OCI-LY3 (cell line): ENCODE data around the gene SHROOM2.

ENCODE experiments used
- H2AFZ ChIP-seq: fragments of 200-600, 300-600 bp; shearing (Covaris generic); 2 replicates; pipeline ENCODE4 v1.6.0; 2014; ENCODE audit warnings: antibody characterized with exemption, low read depth, low read length
- H3K27ac ChIP-seq: fragments of 200-600, 300-600 bp; sonication (generic); 2 replicates; pipeline ENCODE4 v1.5.1; 2014; ENCODE audit warnings: mild to moderate bottlenecking, low read length, moderate library complexity, mixed read lengths
- H3K27me3 ChIP-seq: fragments of 200-600, 300-600 bp; sonication (generic); 2 replicates; pipeline ENCODE4 v1.6.1; 2014; ENCODE audit warnings: low read depth, low read length, mixed read lengths
- H3K36me3 ChIP-seq: fragments of 200-600, 300-600 bp; sonication (generic); replicated peaks from 2 replicates; pipeline ENCODE3; 2014; ENCODE audit warnings: low read depth, low read length, mixed read lengths
- H3K4me1 ChIP-seq: fragments of 300-600, 200-600 bp; sonication (generic); 2 replicates; pipeline ENCODE4 v1.6.1; 2014; ENCODE audit warnings: low read length, mixed read lengths
- H3K4me2 ChIP-seq: fragments of 200-600, 300-600 bp; sonication (generic); 2 replicates; pipeline ENCODE4 v1.6.1; 2014; ENCODE audit warnings: low read length, mixed read lengths
- H3K4me3 ChIP-seq: fragments of 300-600, 200-600 bp; sonication (generic); 2 replicates; pipeline ENCODE4 v1.5.1; 2014; ENCODE audit warnings: antibody characterized with exemption, mild to moderate bottlenecking, low read length, moderate library complexity
- H3K79me2 ChIP-seq: fragments of 300-600, 200-600 bp; shearing (Covaris generic); 2 replicates; pipeline ENCODE4 v1.6.1; 2014; ENCODE audit warnings: mild to moderate bottlenecking, low read length, mixed read lengths
- H3K9ac ChIP-seq: fragments of 300-600, 200-600 bp; shearing (Covaris generic); 2 replicates; pipeline ENCODE4 v1.6.0; 2014; ENCODE audit warnings: mild to moderate bottlenecking, low read length, moderate library complexity
- H3K9me3 ChIP-seq: fragments of 200-600, 300-600 bp; shearing (Covaris generic); 2 replicates; pipeline ENCODE4 v1.6.1; 2014; ENCODE audit warnings: low read length, mixed read lengths; ENCODE audit not compliant: insufficient read depth
- H4K20me1 ChIP-seq: fragments of 200-600, 300-600 bp; sonication (generic); 2 replicates; pipeline ENCODE4 v1.6.1; 2016; ENCODE audit warnings: low read length, mixed read lengths; ENCODE audit not compliant: insufficient read depth
- CTCF ChIP-seq: fragments of 200-600, 300-600 bp; sonication (generic); IDR thresholded peaks from 2 replicates; pipeline ENCODE4 v1.5.1; 2014; ENCODE audit warnings: antibody characterized with exemption, low read length, low read depth
- EZH2phosphoT487 ChIP-seq: fragments of 200-600 bp; shearing (Covaris generic); IDR thresholded peaks from 2 replicates; pipeline ENCODE4 v1.6.1; 2018; ENCODE audit warnings: antibody characterized with exemption, mixed run types, low read depth

The SHROOM2 gene

DNA sequence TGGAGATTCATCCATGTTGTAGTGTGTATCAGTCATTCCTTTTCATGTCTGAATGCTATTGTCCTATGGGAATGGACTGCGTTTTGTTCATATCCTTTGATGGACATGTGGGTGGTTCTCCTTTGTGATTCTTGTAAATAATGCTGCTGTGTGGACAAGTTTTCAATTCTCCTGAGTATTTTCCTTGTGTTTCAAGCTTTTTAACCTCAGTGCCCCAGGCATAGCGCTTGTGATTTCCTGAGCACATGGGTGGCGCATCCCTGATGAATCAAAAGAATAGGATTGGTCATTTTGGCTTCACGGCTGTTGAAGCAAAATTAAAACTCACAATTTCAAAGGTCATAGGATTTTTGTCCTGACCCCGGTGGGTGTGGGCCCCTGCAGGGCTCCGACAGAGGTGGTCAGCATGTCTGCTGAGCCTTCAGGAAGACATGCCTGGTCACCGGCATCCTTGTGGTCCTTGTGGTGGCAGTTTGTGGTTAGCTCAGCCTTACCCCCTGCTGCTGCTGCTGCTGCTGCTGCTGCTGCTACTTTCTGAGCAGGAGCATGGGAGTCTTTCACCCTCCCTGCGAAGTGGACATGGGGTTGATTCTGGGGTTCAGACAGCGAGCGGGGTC, 30.0 kb downstream of the SHROOM2 start:
- no peak for TF ChIP-seq EZH2phosphoT487
- TF ChIP-seq CTCF = no peak
- no peak overlapping the region for H3K4me2 ChIP-seq
- H3K36me3 ChIP-seq = no peaks in the 10 kb centered on the region

DNA sequence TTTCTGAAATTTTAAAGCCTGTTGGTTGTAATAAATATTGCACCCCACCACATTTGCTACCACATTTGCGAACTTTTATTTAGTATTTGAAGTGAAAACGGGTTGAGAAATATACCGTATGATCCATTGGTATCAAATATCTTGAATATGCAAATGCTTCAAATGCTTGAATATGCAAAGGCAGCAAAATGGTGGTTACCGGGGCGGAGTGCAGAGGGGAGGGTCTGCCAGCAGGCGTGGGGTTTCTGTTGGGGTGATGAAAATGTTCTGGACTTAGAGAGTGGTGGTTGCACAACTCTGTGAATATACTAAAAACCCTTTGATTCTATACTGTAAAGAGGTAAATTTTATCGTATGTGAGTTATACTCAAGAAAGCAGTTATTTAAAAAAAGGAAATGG, 35.3 kb downstream of the SHROOM2 start:
- peaks cover 22% of the 10 kb centered on the region for H3K27me3 ChIP-seq
- H3K27ac ChIP-seq = no peak overlapping the region
- H3K9me3 ChIP-seq = no peaks in the 10 kb centered on the region
- no peak overlapping the region for H3K4me3 ChIP-seq
- no peaks in the 10 kb centered on the region for H3K79me2 ChIP-seq
- H3K4me1 ChIP-seq = peaks cover 7% of the 10 kb centered on the region
- TF ChIP-seq CTCF = no peak
- no peak for TF ChIP-seq EZH2phosphoT487
- peak overlapping the region; percentile 29 for H3K4me2 ChIP-seq
- H2AFZ ChIP-seq = no peak overlapping the region
- H3K36me3 ChIP-seq = no peaks in the 10 kb centered on the region
- no peaks in the 10 kb centered on the region for H4K20me1 ChIP-seq
- H3K9ac ChIP-seq = no peak overlapping the region

More for the DNA sequence above, 30.0 kb downstream of the SHROOM2 start:
- peaks cover 14% of the 10 kb centered on the region; the same call in 1 of the 2 replicates for H3K27me3 ChIP-seq
- no peak overlapping the region for H2AFZ ChIP-seq
- H3K79me2 ChIP-seq = no peaks in the 10 kb centered on the region
- H3K4me3 ChIP-seq = no peak overlapping the region
- no peak overlapping the region for H3K27ac ChIP-seq
- H3K9me3 ChIP-seq = no peaks in the 10 kb centered on the region
- no peaks in the 10 kb centered on the region for H4K20me1 ChIP-seq
- H3K4me1 ChIP-seq = no peaks in the 10 kb centered on the region
- no peak overlapping the region for H3K9ac ChIP-seq

GRCh38 chrX:9824554-9824953, 38.3 kb downstream of the SHROOM2 start:
- Histone ChIP-seq H3K36me3 (no peaks in the 10 kb centered on the region), H2AFZ (no peak overlapping the region), H4K20me1 (no peaks in the 10 kb centered on the region), H3K4me2 (no peak overlapping the region), H3K9ac (no peak overlapping the region), H3K27me3 (peaks cover 33% of the 10 kb centered on the region), H3K79me2 (no peaks in the 10 kb centered on the region), H3K9me3 (no peaks in the 10 kb centered on the region), H3K4me1 (peaks cover 16% of the 10 kb centered on the region), H3K27ac (no peak overlapping the region), H3K4me3 (no peak overlapping the region)
- TF ChIP-seq CTCF = no peak
- no peak for TF ChIP-seq EZH2phosphoT487

DNA sequence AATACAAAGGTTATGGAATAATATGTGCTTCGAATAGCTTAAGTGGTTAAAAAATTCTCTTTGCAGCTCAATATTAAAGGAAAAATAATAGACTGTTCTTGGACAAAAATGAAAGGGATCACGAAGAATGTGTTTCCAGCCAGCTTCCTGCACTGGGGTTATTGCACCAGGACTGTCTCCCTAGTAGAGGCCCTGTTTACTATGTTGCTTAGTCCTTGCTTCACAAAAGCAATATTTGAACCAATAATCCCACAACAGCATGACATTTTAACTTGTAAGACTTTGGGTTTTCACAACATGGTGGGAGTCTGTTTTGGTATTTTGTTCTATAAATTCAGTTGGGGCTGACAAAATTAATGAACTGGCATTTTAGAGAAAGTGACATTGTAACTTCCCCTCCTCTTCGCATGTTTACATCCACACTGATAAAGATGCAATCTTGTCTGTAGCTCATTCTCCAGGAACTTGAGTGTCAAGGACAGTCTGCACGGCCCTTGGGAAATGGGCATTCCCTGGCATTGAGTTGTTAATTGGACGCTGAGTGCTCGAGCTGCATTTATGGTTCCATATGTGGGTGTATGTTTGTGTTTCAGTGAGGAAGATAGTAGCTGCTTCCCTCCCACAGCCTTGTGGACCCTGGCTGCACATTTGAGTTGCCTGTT, 39.0 kb downstream of the SHROOM2 start:
- H3K27ac ChIP-seq = no peak overlapping the region
- no peak overlapping the region for H3K9ac ChIP-seq
- no peak overlapping the region for H2AFZ ChIP-seq
- H3K27me3 ChIP-seq = peaks cover 33% of the 10 kb centered on the region
- H3K36me3 ChIP-seq = no peaks in the 10 kb centered on the region
- no peak overlapping the region for H3K4me2 ChIP-seq
- no peaks in the 10 kb centered on the region for H3K79me2 ChIP-seq
- no peak overlapping the region for H3K4me3 ChIP-seq
- H3K4me1 ChIP-seq = peaks cover 21% of the 10 kb centered on the region
- H4K20me1 ChIP-seq = no peaks in the 10 kb centered on the region
- H3K9me3 ChIP-seq = no peaks in the 10 kb centered on the region
- no peak for TF ChIP-seq CTCF
- no peak for TF ChIP-seq EZH2phosphoT487
